ENCODE data around the gene CYP1B1. TPM values are rescaled to one million over a fixed set of nuclear protein-coding genes. Genes with fewer than 3 reads are reported as not detected.

CYP1B1 gene
- total and polyA plus RNA-seq, 5 donors: 10.1 to 142 (median 46.5) TPM

- Histone ChIP-seq H3K9me3 (ENCODE audit: control insufficient read depth, low read length) (no peaks in the 10 kb centered on the region), H3K4me3 (ENCODE audit: low read length) (peak overlapping the region; percentile 66), H3K27me3 (ENCODE audit: control insufficient read depth, insufficient read depth) (no peaks in the 10 kb centered on the region), H3K4me1 (ENCODE audit: control insufficient read depth, insufficient read depth, low read length) (peaks cover 2% of the 10 kb centered on the region), H3K27ac (ENCODE audit: low read length) (no peak overlapping the region)
- DNase-seq: peak; percentile 53 to 82 (median 81)
- ATAC-seq: peak; percentile 2
- intact Hi-C loops (cut with DNase I): loop anchor here in 1 of 4 donors (5.0 kb wide), 1 partner anchor 37 kb away; no protein-coding TSS in a partner anchor
- WGBS: 5% methylated on average over 82 of the region's 82 CpGs
Observed at GRCh38 chr2:38074764-38075506, 1.0 kb downstream of the CYP1B1 start.

GRCh38 chr2:38074058-38074763 lies 1.7 kb downstream of the CYP1B1 start:
- intact Hi-C loops (cut with DNase I): no loop called here
- no peaks in the 10 kb centered on the region for H3K9me3 ChIP-seq (ENCODE audit: control insufficient read depth, low read length)
- H3K4me1 ChIP-seq (ENCODE audit: control insufficient read depth, insufficient read depth, low read length): peaks cover 2% of the 10 kb centered on the region
- no peaks in the 10 kb centered on the region for H3K27me3 ChIP-seq (ENCODE audit: control insufficient read depth, insufficient read depth)
- 5% methylated on average over 58 of the region's 58 CpGs for WGBS
- H3K27ac ChIP-seq (ENCODE audit: low read length): peak overlapping the region; percentile 65
- peak overlapping the region; percentile 8 for H3K4me3 ChIP-seq (ENCODE audit: low read length)
- DNase-seq: peak; percentile 33 to 73 (median 48)
- ATAC-seq: no peak

- peak; percentile 20 to 72 (median 51) for DNase-seq
- intact Hi-C loops (cut with DNase I): loop anchor here in 1 of 4 donors (2.0 kb wide), 1 partner anchor 35 kb away; no protein-coding TSS in a partner anchor
- 15% methylated on average over 32 of the region's 32 CpGs for WGBS
Observed at GRCh38 chr2:38073211-38074057, 2.5 kb downstream of the CYP1B1 start.

GRCh38 chr2:38070438-38070837 lies 5.5 kb downstream of the CYP1B1 start:
- ATAC-seq: no peak

More at GRCh38 chr2:38073211-38074057, 2.5 kb downstream of the CYP1B1 start:
- no peak for ATAC-seq
- no peaks in the 10 kb centered on the region for H3K27me3 ChIP-seq (ENCODE audit: control insufficient read depth, insufficient read depth)
- peak overlapping the region; percentile 65 for H3K27ac ChIP-seq (ENCODE audit: low read length)
- no peaks in the 10 kb centered on the region for H3K9me3 ChIP-seq (ENCODE audit: control insufficient read depth, low read length)
- H3K4me1 ChIP-seq (ENCODE audit: control insufficient read depth, insufficient read depth, low read length): peaks cover 2% of the 10 kb centered on the region
- peak overlapping the region; percentile 8 for H3K4me3 ChIP-seq (ENCODE audit: low read length)

GRCh38 chr2:38068234-38068633 lies 7.7 kb downstream of the CYP1B1 start:
- Histone ChIP-seq H3K27ac (ENCODE audit: low read length) (no peak overlapping the region), H3K9me3 (ENCODE audit: control insufficient read depth, low read length) (no peaks in the 10 kb centered on the region), H3K4me3 (ENCODE audit: low read length) (no peak overlapping the region), H3K27me3 (ENCODE audit: control insufficient read depth, insufficient read depth) (no peaks in the 10 kb centered on the region), H3K4me1 (ENCODE audit: control insufficient read depth, insufficient read depth, low read length) (no peaks in the 10 kb centered on the region)
- intact Hi-C loops (cut with DNase I): no loop called here
- DNase-seq: no peak
- WGBS: 82% methylated on average over 4 of the region's 4 CpGs
- ATAC-seq: no peak

More at GRCh38 chr2:38070438-38070837, 5.5 kb downstream of the CYP1B1 start:
- DNase-seq: no peak
- 79% methylated on average over 3 of the region's 3 CpGs for WGBS
- Histone ChIP-seq H3K4me1 (ENCODE audit: control insufficient read depth, insufficient read depth, low read length) (peaks cover 2% of the 10 kb centered on the region), H3K9me3 (ENCODE audit: control insufficient read depth, low read length) (no peaks in the 10 kb centered on the region), H3K27me3 (ENCODE audit: control insufficient read depth, insufficient read depth) (no peaks in the 10 kb centered on the region), H3K27ac (ENCODE audit: low read length) (no peak overlapping the region), H3K4me3 (ENCODE audit: low read length) (no peak overlapping the region)
- intact Hi-C loops (cut with DNase I): no loop called here

- Histone ChIP-seq H3K27me3 (ENCODE audit: control insufficient read depth, insufficient read depth) (no peaks in the 10 kb centered on the region), H3K9me3 (ENCODE audit: control insufficient read depth, low read length) (no peaks in the 10 kb centered on the region), H3K4me3 (ENCODE audit: low read length) (no peak overlapping the region), H3K4me1 (ENCODE audit: control insufficient read depth, insufficient read depth, low read length) (no peaks in the 10 kb centered on the region), H3K27ac (ENCODE audit: low read length) (no peak overlapping the region)
- ATAC-seq (peak; percentile 30 to 63), DNase-seq (no peak)
- intact Hi-C loops (cut with DNase I): no loop called here
- 68% methylated on average over 6 of the region's 6 CpGs for WGBS
Observed at GRCh38 chr2:38066421-38067115, 9.4 kb downstream of the CYP1B1 start.

GRCh38 chr2:38065502-38066135 lies 10.3 kb downstream of the CYP1B1 start:
- 79% methylated on average over 6 of the region's 6 CpGs for WGBS
- no peaks in the 10 kb centered on the region for H3K9me3 ChIP-seq (ENCODE audit: control insufficient read depth, low read length)
- peak; percentile 30 to 34 for ATAC-seq
- H3K4me1 ChIP-seq (ENCODE audit: control insufficient read depth, insufficient read depth, low read length): no peaks in the 10 kb centered on the region
- intact Hi-C loops (cut with DNase I): no loop called here
- DNase-seq: no peak
- no peak overlapping the region for H3K4me3 ChIP-seq (ENCODE audit: low read length)
- H3K27me3 ChIP-seq (ENCODE audit: control insufficient read depth, insufficient read depth): no peaks in the 10 kb centered on the region
- no peak overlapping the region for H3K27ac ChIP-seq (ENCODE audit: low read length)

GRCh38 chr2:38064801-38065501 lies 11.0 kb downstream of the CYP1B1 start:
- DNase-seq (no peak), ATAC-seq (no peak)
- no peaks in the 10 kb centered on the region for H3K9me3 ChIP-seq (ENCODE audit: control insufficient read depth, low read length)
- no peaks in the 10 kb centered on the region for H3K27me3 ChIP-seq (ENCODE audit: control insufficient read depth, insufficient read depth)
- intact Hi-C loops (cut with DNase I): no loop called here
- no peak overlapping the region for H3K4me3 ChIP-seq (ENCODE audit: low read length)
- no peak overlapping the region for H3K27ac ChIP-seq (ENCODE audit: low read length)
- H3K4me1 ChIP-seq (ENCODE audit: control insufficient read depth, insufficient read depth, low read length): no peaks in the 10 kb centered on the region
- WGBS: 90% methylated on average over 5 of the region's 5 CpGs

GRCh38 chr2:38060236-38061018 lies 15.5 kb downstream of the CYP1B1 start:
- intact Hi-C loops (cut with DNase I): no loop called here
- H3K27ac ChIP-seq (ENCODE audit: low read length): no peak overlapping the region

More at GRCh38 chr2:38060236-38061018, 15.5 kb downstream of the CYP1B1 start:
- no peaks in the 10 kb centered on the region for H3K27me3 ChIP-seq (ENCODE audit: control insufficient read depth, insufficient read depth)
- ATAC-seq (peak in 1 of 2 donors; percentile 35), DNase-seq (no peak)
- no peaks in the 10 kb centered on the region for H3K4me1 ChIP-seq (ENCODE audit: control insufficient read depth, insufficient read depth, low read length)
- no peak overlapping the region for H3K4me3 ChIP-seq (ENCODE audit: low read length)
- 63% methylated on average over 5 of the region's 5 CpGs for WGBS
- H3K9me3 ChIP-seq (ENCODE audit: control insufficient read depth, low read length): no peaks in the 10 kb centered on the region
